ENCODE results near the gene CLASP1.
A peak's percentile ranks its signal among the peaks of the same experiment; 100 is the strongest.
"Not testable (repeated sequence)": the region's sequence is repeated elsewhere in the genome, so short reads cannot be mapped to it uniquely, and the experiment has no call there.

Gene CLASP1

GRCh38 chr2:121662656-121663055 lies 13.4 kb upstream of the CLASP1 start:
- TF ChIP-seq CTCF (conservative IDR thresholded peaks at IDR 0.05; ENCODE audit: low read depth, low read length), result no peak
- no peak overlapping the region for H3K4me3 ChIP-seq (ENCODE audit: low read depth, low read length)
- peak; percentile 33 for DNase-seq (ENCODE audit: low read depth)

- DNase-seq (ENCODE audit: low read depth), result no peak
- H3K4me3 ChIP-seq (ENCODE audit: low read depth, low read length), result no peak overlapping the region
- TF ChIP-seq CTCF (conservative IDR thresholded peaks at IDR 0.05; ENCODE audit: low read depth, low read length), result no peak
Observed at GRCh38 chr2:121659933-121660332, 10.7 kb upstream of the CLASP1 start.

GRCh38 chr2:121658393-121658792 lies 9.1 kb upstream of the CLASP1 start:
- DNase-seq (ENCODE audit: low read depth), result peak; percentile 22

GRCh38 chr2:121653035-121653434 lies 3.8 kb upstream of the CLASP1 start:
- no peak for DNase-seq (ENCODE audit: low read depth)
- H3K4me3 ChIP-seq (ENCODE audit: low read depth, low read length), result no peak overlapping the region
- no peak for TF ChIP-seq CTCF (conservative IDR thresholded peaks at IDR 0.05; ENCODE audit: low read depth, low read length)

More at GRCh38 chr2:121658393-121658792, 9.1 kb upstream of the CLASP1 start:
- not testable (repeated sequence) for H3K4me3 ChIP-seq (ENCODE audit: low read depth, low read length)

GRCh38 chr2:121650315-121650930 lies 1.2 kb upstream of the CLASP1 start:
- H3K4me3 ChIP-seq (ENCODE audit: low read depth, low read length), result peak overlapping the region; percentile 95
- no peak for TF ChIP-seq CTCF (conservative IDR thresholded peaks at IDR 0.05; ENCODE audit: low read depth, low read length)
- peak; percentile 47 for DNase-seq (ENCODE audit: low read depth)

GRCh38 chr2:121649596-121650314 lies 493 bp upstream of the CLASP1 start:
- TF ChIP-seq CTCF (conservative IDR thresholded peaks at IDR 0.05; ENCODE audit: low read depth, low read length), result no peak
- peak overlapping the region; percentile 95 for H3K4me3 ChIP-seq (ENCODE audit: low read depth, low read length)
- peak; percentile 98 for DNase-seq (ENCODE audit: low read depth)

- no peak for TF ChIP-seq CTCF (conservative IDR thresholded peaks at IDR 0.05; ENCODE audit: low read depth, low read length)
- peak overlapping the region; percentile 95 for H3K4me3 ChIP-seq (ENCODE audit: low read depth, low read length)
- peak; percentile 72 for DNase-seq (ENCODE audit: low read depth)
Observed at GRCh38 chr2:121648206-121649148, 785 bp downstream of the CLASP1 start.

All from choroid plexus epithelial cell (primary cell).